A673 (cell line): ENCODE data around the gene GRB10. TPM values are rescaled to one million over a fixed set of nuclear protein-coding genes. Genes with fewer than 3 reads are reported as not detected.

Experiments used
- BruUV-seq: library from RNA; stranded (reverse); fragments of 400-500 nt; replicated peaks from 2 replicates; lab custom pipeline; 2021; lab: Mats Ljungman, UMichigan
- CTCF ChIA-PET: fragments of 300-600 bp; sonication (Branson Sonifier 250); formaldehyde crosslinking; loops from one replicate; lab custom pipeline; 2022; ENCODE audit warnings: antibody characterized with exemption; lab: Charles Lee
- POLR2A ChIA-PET: fragments of 300-600 bp; sonication (Branson Sonifier 250); formaldehyde crosslinking; loops from one replicate; lab custom pipeline; 2022; ENCODE audit warnings: antibody characterized with exemption; ENCODE audit not compliant: low non-redundant PET; lab: Charles Lee
- DNase-seq: peaks from one replicate; pipeline ENCODE4 v3.0.0-alpha.2; 2015; ENCODE audit warnings: low spot score
- H3K27ac ChIP-seq: fragments of 200-600 bp; sonication (generic); 2 replicates; pipeline ENCODE4 v1.5.1; 2016; ENCODE audit warnings: mixed run types, low read depth, mild to moderate bottlenecking, mixed read lengths, antibody characterized with exemption, low read length; ENCODE audit not compliant: poor library complexity, severe bottlenecking
- H3K27me3 ChIP-seq: fragments of 200-600 bp; sonication (generic); replicated peaks from 2 replicates; pipeline ENCODE4 v1.6.1; 2017; ENCODE audit warnings: mixed run types, low read depth, mild to moderate bottlenecking, mixed read lengths, antibody characterized with exemption, low read length; ENCODE audit not compliant: insufficient read depth, poor library complexity
- H3K36me3 ChIP-seq: fragments of 200-600 bp; sonication (generic); 2 replicates; pipeline ENCODE4 v1.6.1; 2016; ENCODE audit warnings: mixed run types, mild to moderate bottlenecking, mixed read lengths, antibody characterized with exemption, low read length; ENCODE audit not compliant: insufficient read depth, poor library complexity, severe bottlenecking
- H3K4me1 ChIP-seq: fragments of 200-600 bp; sonication (generic); 2 replicates; pipeline ENCODE4 v1.6.1; 2017; ENCODE audit warnings: mixed run types, mild to moderate bottlenecking, mixed read lengths, antibody characterized with exemption, low read length; ENCODE audit not compliant: insufficient read depth, poor library complexity, severe bottlenecking
- H3K4me3 ChIP-seq: fragments of 200-600 bp; sonication (generic); 2 replicates; pipeline ENCODE4 v1.5.1; 2016; ENCODE audit warnings: low read depth, mixed run types, mild to moderate bottlenecking, mixed read lengths, low read length; ENCODE audit not compliant: poor library complexity, severe bottlenecking
- H3K9me3 ChIP-seq: fragments of 200-600 bp; sonication (generic); 2 replicates; pipeline ENCODE4 v1.6.1; 2016; ENCODE audit warnings: mixed run types, low read depth, mild to moderate bottlenecking, mixed read lengths, antibody characterized with exemption, low read length; ENCODE audit not compliant: poor library complexity, severe bottlenecking
- CTCF ChIP-seq: fragments of 300-800, 200-600 bp; sonication (generic); conservative IDR thresholded peaks from 2 replicates; pipeline ENCODE4 v1.5.1; 2017; ENCODE audit warnings: low read depth, mild to moderate bottlenecking, antibody characterized with exemption, low read length, moderate library complexity, mixed read lengths
- EZH2 ChIP-seq: fragments of 200-600 bp; sonication (generic); IDR thresholded peaks from 2 replicates; pipeline ENCODE4 v1.6.1; 2017; ENCODE audit warnings: borderline replicate concordance, low read depth, mild to moderate bottlenecking, mixed read lengths, antibody characterized with exemption, low read length; ENCODE audit not compliant: poor library complexity, severe bottlenecking
- intact Hi-C: fragments of 100-400 bp; cut with micrococcal nuclease; formaldehyde crosslinking; loops from one replicate; pipeline ENCODE4 v1.10.0; 2022; ENCODE audit not compliant: unreplicated experiment
- total RNA-seq: library from RNA; stranded (reverse); gene quantifications from 2 replicates; pipeline ENCODE4 v1.2.3, GENCODE V29; 2021

Gene GRB10
- total RNA-seq, 1 experiment from 2014 or later: 0.41 TPM

DNA sequence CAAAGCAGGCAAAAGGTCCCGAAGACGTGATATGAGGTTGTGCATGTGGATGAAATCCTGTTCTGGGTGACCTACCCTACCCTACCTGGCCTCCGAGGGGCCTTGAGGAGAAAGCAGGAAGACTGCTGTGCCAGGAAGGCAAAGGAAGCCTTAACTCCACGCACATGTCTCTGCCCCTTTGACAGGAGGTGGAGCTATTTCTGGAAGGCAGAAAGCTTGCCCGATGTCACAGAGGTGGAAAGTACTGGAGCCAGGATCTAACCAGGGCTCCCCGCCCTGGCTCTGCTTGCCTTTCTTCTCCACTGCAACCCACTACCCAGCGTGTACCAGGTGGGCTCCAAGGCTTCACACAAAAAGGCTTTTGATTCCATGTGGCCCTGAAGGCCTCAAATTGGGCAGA is 151.1 kb downstream of the GRB10 start:
- no peak for TF ChIP-seq EZH2
- no peak for TF ChIP-seq CTCF
- intact Hi-C loops: loop anchor here (2.0 kb wide), 1 partner anchor 539 kb away; the partner anchor contains the start of gene ZPBP
- Histone ChIP-seq H3K4me3 (no peak overlapping the region), H3K9me3 (no peaks in the 10 kb centered on the region), H3K36me3 (no peaks in the 10 kb centered on the region), H3K27me3 (no peaks in the 10 kb centered on the region), H3K27ac (no peak overlapping the region), H3K4me1 (no peaks in the 10 kb centered on the region)
- POLR2A ChIA-PET: no interaction called here
- no peak for DNase-seq
- CTCF ChIA-PET: no interaction called here
- BruUV-seq: no TSS peak

DNA sequence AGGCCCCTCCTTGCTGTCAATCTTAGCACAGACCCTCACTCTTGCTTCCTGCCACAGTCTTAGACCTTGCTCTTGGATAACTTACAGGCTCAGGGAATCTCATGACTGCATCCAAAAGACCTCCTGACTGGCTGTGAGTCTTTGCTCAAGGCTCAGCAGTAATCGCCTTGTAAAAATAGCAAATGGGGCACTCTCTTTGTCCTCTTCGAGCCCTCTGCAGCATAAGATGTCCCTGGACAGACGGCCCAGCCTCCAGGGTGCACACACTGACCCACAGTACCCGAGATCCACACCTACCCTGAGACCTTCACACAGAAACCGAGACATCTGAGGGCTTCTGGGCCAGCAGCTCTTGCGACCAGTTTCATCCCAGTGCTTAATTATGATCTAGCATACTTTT is 151.6 kb downstream of the GRB10 start:
- Histone ChIP-seq H3K36me3 (no peaks in the 10 kb centered on the region), H3K27me3 (no peaks in the 10 kb centered on the region), H3K27ac (no peak overlapping the region), H3K4me3 (no peak overlapping the region), H3K9me3 (no peaks in the 10 kb centered on the region), H3K4me1 (no peaks in the 10 kb centered on the region)
- ChIA-PET CTCF (no interaction called here), POLR2A (no interaction called here)
- no TSS peak for BruUV-seq
- TF ChIP-seq CTCF (no peak), EZH2 (no peak)
- no peak for DNase-seq
- intact Hi-C loops: no loop called here

- no peak overlapping the region for H3K27ac ChIP-seq
- no peak overlapping the region for H3K4me3 ChIP-seq
- TF ChIP-seq EZH2 (no peak), CTCF (no peak)
- POLR2A ChIA-PET: no interaction called here
- CTCF ChIA-PET: no interaction called here
- BruUV-seq: no TSS peak
- no peaks in the 10 kb centered on the region for H3K9me3 ChIP-seq
- H3K27me3 ChIP-seq: peaks cover 5% of the 10 kb centered on the region
- no peaks in the 10 kb centered on the region for H3K4me1 ChIP-seq
- intact Hi-C loops: no loop called here
- H3K36me3 ChIP-seq: no peaks in the 10 kb centered on the region
- no peak for DNase-seq
Measured at GRCh38 chr7:50629238-50629901, 153.3 kb downstream of the GRB10 start.
